ENCODE data around the gene CLOCK. TPM values are rescaled to one million over a fixed set of nuclear protein-coding genes. Genes with fewer than 3 reads are reported as not detected.

The CLOCK gene
- total and polyA plus RNA-seq, 9 of the 15 experiments (the other 6 are each of a cell fraction or from before 2014, with no cell fraction given) = 3.7 to 14.4 (median 9.4) TPM

- POLR2A ChIA-PET = interaction anchor here (2.0 kb wide), 1 partner anchor 10 kb away, joined by 9 read pairs; no protein-coding TSS in a partner anchor
- no peaks in the 10 kb centered on the region for H3K9me3 ChIP-seq (replicated peaks; ENCODE audit: control insufficient read depth, insufficient read depth, low read depth, low read length)
- H3K36me3 ChIP-seq (ENCODE audit: control insufficient read depth, insufficient read depth, low read length) = peaks cover 88% of the 10 kb centered on the region
- H2AFZ ChIP-seq (ENCODE audit: low read depth, low read length) = no peak overlapping the region
- H3K9ac ChIP-seq (ENCODE audit: insufficient read depth in 1 of 2, low read depth in 2 of 2, low read length in 2 of 2) = peak overlapping the region in 1 of 2 experiments; percentile 12; a peak in 1 of 4 replicates
- H3K27ac ChIP-seq (ENCODE audit: extremely low read depth, low read depth, low read length) = no peak overlapping the region
- peaks cover 3% of the 10 kb centered on the region for H3K9me1 ChIP-seq (ENCODE audit: control insufficient read depth, insufficient read depth, low read length)
- FAIRE-seq = no peak
- CTCF ChIA-PET (ENCODE audit: low intra/inter-chr PET ratio) = no interaction called here
- in situ Hi-C loops (cut with MboI) (no loop called here), intact Hi-C loops (cut with micrococcal nuclease) (no loop called here)
- peak; percentile 48 for ATAC-seq
- 86% methylated on average over 3 of the region's 3 CpGs for WGBS (ENCODE audit: insufficient coverage, low coverage, missing lambda C conversion rate)
- peaks cover 95% of the 10 kb centered on the region for H3K79me2 ChIP-seq (ENCODE audit: control insufficient read depth, insufficient read depth, low read length)
- no peak for TF ChIP-seq LCOR (CRISPR knock-in tag; IDR thresholded peaks at IDR 0.05)
- TF ChIP-seq ZEB2 (IDR thresholded peaks at IDR 0.05) = no peak
- no TSS peak for BruUV-seq (replicated peaks)
- no peak for DNase-seq (ENCODE audit: extremely low read depth in 1 of 4, low spot score in 3 of 4)
- H3K4me3 ChIP-seq = no peak overlapping the region
- H4K20me1 ChIP-seq (replicated peaks; ENCODE audit: control insufficient read depth, insufficient read depth, low read length) = peaks cover 8% of the 10 kb centered on the region; the same call in 1 of the 2 replicates
- no peaks in the 10 kb centered on the region; a peak in 2 of 5 replicates for H3K4me1 ChIP-seq (replicated peaks in 1 of 2; ENCODE audit: control insufficient read depth in 2 of 2, insufficient read depth in 2 of 2, low read length in 2 of 2)
- no peaks in the 10 kb centered on the region for H3K27me3 ChIP-seq (ENCODE audit: control insufficient read depth in 2 of 2, insufficient read depth in 2 of 2, low read length in 2 of 2)
- H3K4me2 ChIP-seq (ENCODE audit: insufficient read depth, low read length) = no peak overlapping the region
Observed at GRCh38 chr4:55407119-55407518, 139.6 kb downstream of the CLOCK start.

DNA sequence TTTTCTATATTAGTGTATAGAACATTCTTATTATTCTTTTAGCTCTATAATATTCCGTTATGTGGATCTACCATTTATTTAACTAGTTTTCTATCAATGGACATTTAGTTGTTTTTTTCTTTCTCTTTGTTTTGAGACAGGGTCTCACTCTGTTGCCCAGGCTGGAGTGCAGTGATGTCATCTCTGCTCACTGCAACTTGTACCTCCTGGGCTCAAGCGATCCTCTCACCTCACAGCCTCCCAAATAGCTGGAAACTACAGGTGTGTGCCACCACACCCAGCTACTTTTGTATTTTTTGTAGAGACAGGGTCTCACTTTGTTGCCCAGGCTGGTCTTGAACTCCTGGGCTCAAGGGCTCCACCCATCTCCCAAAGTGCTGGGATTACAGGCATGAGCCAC is 140.2 kb downstream of the CLOCK start:
- Histone ChIP-seq H3K36me3 (ENCODE audit: control insufficient read depth, insufficient read depth, low read length) (peaks cover 86% of the 10 kb centered on the region), H2AFZ (ENCODE audit: low read depth, low read length) (no peak overlapping the region), H3K4me3 (no peak overlapping the region), H3K4me2 (ENCODE audit: insufficient read depth, low read length) (no peak overlapping the region), H3K9me3 (replicated peaks; ENCODE audit: control insufficient read depth, insufficient read depth, low read depth, low read length) (no peaks in the 10 kb centered on the region), H3K9me1 (ENCODE audit: control insufficient read depth, insufficient read depth, low read length) (peaks cover 3% of the 10 kb centered on the region), H3K79me2 (ENCODE audit: control insufficient read depth, insufficient read depth, low read length) (peaks cover 94% of the 10 kb centered on the region), H3K9ac (ENCODE audit: insufficient read depth in 1 of 2, low read depth in 2 of 2, low read length in 2 of 2) (no peak overlapping the region), H4K20me1 (replicated peaks; ENCODE audit: control insufficient read depth, insufficient read depth, low read length) (peaks cover 8% of the 10 kb centered on the region; the same call in 1 of the 2 replicates), H3K27ac (ENCODE audit: extremely low read depth, low read depth, low read length) (no peak overlapping the region), H3K4me1 (replicated peaks in 1 of 2; ENCODE audit: control insufficient read depth in 2 of 2, insufficient read depth in 2 of 2, low read length in 2 of 2) (no peaks in the 10 kb centered on the region; a peak in 2 of 5 replicates), H3K27me3 (ENCODE audit: control insufficient read depth in 2 of 2, insufficient read depth in 2 of 2, low read length in 2 of 2) (no peaks in the 10 kb centered on the region)
- in situ Hi-C loops (cut with MboI) (no loop called here), intact Hi-C loops (cut with micrococcal nuclease) (no loop called here)
- ChIA-PET POLR2A (interaction anchor here (1.0 to 2.0 kb wide), 2 partner anchors 10 to 11 kb away, joined by 6 to 9 read pairs; partner anchors contain the start of gene TMEM165), CTCF (ENCODE audit: low intra/inter-chr PET ratio) (no interaction called here)
- no peak for TF ChIP-seq MLLT1 (IDR thresholded peaks at IDR 0.05)
- no peak for TF ChIP-seq HOXB6 (CRISPR knock-in tag; IDR thresholded peaks at IDR 0.05; ENCODE audit: borderline replicate concordance)
- TF ChIP-seq ZNF121 (CRISPR knock-in tag; conservative IDR thresholded peaks at IDR 0.05) = peak; percentile 77
- WGBS (ENCODE audit: insufficient coverage, low coverage, missing lambda C conversion rate) = 100% methylated on average over 2 of the region's 2 CpGs
- FAIRE-seq = no peak
- ATAC-seq = no peak
- BruUV-seq (replicated peaks) = no TSS peak
- DNase-seq (ENCODE audit: extremely low read depth in 1 of 4, low spot score in 3 of 4) = no peak

Data from K562 (cell line).